ENCODE data around the gene MLLT6.

MLLT6 gene

GRCh38 chr17:38702916-38703741, 1.9 kb upstream of the MLLT6 start:
- no peak for DNase-seq (ENCODE audit: low read depth, low spot score)
- Histone ChIP-seq H3K36me3 (ENCODE audit: insufficient read depth, low read length) (peaks cover 6% of the 10 kb centered on the region; the same call in 1 of the 2 replicates), H3K4me3 (peak overlapping the region; percentile 81)

DNA sequence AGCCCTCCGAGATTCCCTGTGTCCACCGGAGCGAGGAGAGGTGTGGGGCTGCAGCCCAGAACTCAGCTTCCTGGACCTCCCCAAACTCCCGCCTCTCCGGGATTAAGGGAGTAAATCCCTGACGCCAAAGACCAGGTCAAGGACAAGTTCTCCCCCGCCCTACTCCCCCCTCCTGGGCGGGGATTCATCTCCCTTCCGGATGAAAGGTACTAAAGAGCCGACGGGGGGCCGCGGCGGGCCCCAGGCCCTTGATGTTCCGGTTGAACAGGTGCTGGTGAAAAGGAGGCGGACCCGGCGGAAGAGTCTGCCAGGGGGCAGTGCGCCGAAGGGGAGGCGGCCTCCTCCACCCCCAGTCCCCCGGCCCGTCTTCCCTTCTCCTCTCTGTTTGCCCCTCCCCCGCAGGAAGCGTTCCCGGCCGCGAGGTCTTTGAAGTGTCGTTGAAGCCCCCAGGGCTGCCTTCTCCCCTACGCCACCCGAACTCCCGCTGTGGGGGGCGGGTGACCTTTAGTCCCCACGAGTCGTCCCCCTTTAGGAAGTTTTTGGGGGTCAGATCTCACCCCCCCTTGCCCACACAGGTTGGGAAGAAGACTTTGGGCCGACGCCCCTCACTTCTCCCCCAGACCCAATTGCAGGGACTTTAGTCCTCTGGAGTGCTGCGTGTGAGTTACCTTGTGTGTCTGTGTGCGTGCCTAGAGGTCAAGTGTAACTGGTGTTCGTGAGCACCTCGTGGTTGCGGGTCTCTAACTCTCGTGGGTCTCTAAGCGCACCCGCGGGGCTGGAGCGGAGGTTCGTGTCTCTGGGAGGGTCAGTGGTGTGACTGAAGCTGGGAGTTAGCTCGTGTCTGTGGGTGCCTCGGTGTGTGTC, 1.1 kb upstream of the MLLT6 start:
- TF ChIP-seq EZH2 (IDR thresholded peaks at IDR 0.05) = no peak
- TF ChIP-seq POLR2AphosphoS5 (IDR thresholded peaks at IDR 0.05; ENCODE audit: borderline replicate concordance, low read depth, low read length) = peak; percentile 38; the same call in 1 of the 2 replicates
- TF ChIP-seq FOXP2 (optimal IDR thresholded peaks at IDR 0.05; ENCODE audit: control extremely low read depth, extremely low read length, insufficient read depth) = no peak
- H3K9ac ChIP-seq (ENCODE audit: insufficient read length) = peak overlapping the region; percentile 97

More at GRCh38 chr17:38702916-38703741, 1.9 kb upstream of the MLLT6 start:
- TF ChIP-seq EZH2 (IDR thresholded peaks at IDR 0.05) (no peak), FOXP2 (optimal IDR thresholded peaks at IDR 0.05; ENCODE audit: control extremely low read depth, extremely low read length, insufficient read depth) (no peak)
- Histone ChIP-seq H3K27ac (peak overlapping the region; percentile 80), H3K9ac (ENCODE audit: insufficient read length) (peak overlapping the region; percentile 88), H3K9me3 (ENCODE audit: low read depth, low read length) (no peaks in the 10 kb centered on the region)

DNA sequence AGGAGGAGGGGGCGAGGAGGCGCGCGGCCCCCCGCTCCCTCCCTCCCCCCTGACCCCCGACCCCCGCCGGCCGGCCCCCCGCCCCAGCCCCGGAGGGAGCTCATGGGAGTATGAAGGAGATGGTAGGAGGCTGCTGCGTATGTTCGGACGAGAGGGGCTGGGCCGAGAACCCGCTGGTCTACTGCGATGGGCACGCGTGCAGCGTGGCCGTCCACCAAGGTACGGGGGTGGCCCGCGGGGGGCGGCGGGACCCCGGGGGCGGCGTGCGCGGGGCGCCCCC, 390 bp downstream of the MLLT6 start:
- H3K9ac ChIP-seq (ENCODE audit: insufficient read length) = peak overlapping the region; percentile 86

More for the DNA sequence above, 1.1 kb upstream of the MLLT6 start:
- no peak for DNase-seq (ENCODE audit: low read depth, low spot score)
- Histone ChIP-seq H3K36me3 (ENCODE audit: insufficient read depth, low read length) (peaks cover 6% of the 10 kb centered on the region; the same call in 1 of the 2 replicates), H3K4me3 (peak overlapping the region; percentile 96), H3K9me3 (ENCODE audit: low read depth, low read length) (no peaks in the 10 kb centered on the region), H3K27ac (peak overlapping the region; percentile 94)

GRCh38 chr17:38705803-38706504, 881 bp downstream of the MLLT6 start:
- Histone ChIP-seq H3K9ac (ENCODE audit: insufficient read length) (peak overlapping the region; percentile 86), H3K4me3 (peak overlapping the region; percentile 99), H3K9me3 (ENCODE audit: low read depth, low read length) (no peaks in the 10 kb centered on the region), H3K36me3 (ENCODE audit: insufficient read depth, low read length) (peaks cover 6% of the 10 kb centered on the region; the same call in 1 of the 2 replicates), H3K27ac (0 out of 2 replicates have a peak overlapping the region, but pooled peaks have one; percentile 57)
- TF ChIP-seq POLR2AphosphoS5 (IDR thresholded peaks at IDR 0.05; ENCODE audit: borderline replicate concordance, low read depth, low read length) (peak; percentile 30; the same call in 1 of the 2 replicates), EZH2 (IDR thresholded peaks at IDR 0.05) (no peak)
- no peak for DNase-seq (ENCODE audit: low read depth, low spot score)

More for the DNA sequence above, 390 bp downstream of the MLLT6 start:
- Histone ChIP-seq H3K4me3 (peak overlapping the region; percentile 99), H3K9me3 (ENCODE audit: low read depth, low read length) (no peaks in the 10 kb centered on the region), H3K27ac (0 out of 2 replicates have a peak overlapping the region, but pooled peaks have one; percentile 57), H3K36me3 (ENCODE audit: insufficient read depth, low read length) (peaks cover 6% of the 10 kb centered on the region; the same call in 1 of the 2 replicates)
- no peak for DNase-seq (ENCODE audit: low read depth, low spot score)
- TF ChIP-seq POLR2AphosphoS5 (IDR thresholded peaks at IDR 0.05; ENCODE audit: borderline replicate concordance, low read depth, low read length) (no peak), EZH2 (IDR thresholded peaks at IDR 0.05) (no peak), FOXP2 (optimal IDR thresholded peaks at IDR 0.05; ENCODE audit: control extremely low read depth, extremely low read length, insufficient read depth) (no peak)

DNA sequence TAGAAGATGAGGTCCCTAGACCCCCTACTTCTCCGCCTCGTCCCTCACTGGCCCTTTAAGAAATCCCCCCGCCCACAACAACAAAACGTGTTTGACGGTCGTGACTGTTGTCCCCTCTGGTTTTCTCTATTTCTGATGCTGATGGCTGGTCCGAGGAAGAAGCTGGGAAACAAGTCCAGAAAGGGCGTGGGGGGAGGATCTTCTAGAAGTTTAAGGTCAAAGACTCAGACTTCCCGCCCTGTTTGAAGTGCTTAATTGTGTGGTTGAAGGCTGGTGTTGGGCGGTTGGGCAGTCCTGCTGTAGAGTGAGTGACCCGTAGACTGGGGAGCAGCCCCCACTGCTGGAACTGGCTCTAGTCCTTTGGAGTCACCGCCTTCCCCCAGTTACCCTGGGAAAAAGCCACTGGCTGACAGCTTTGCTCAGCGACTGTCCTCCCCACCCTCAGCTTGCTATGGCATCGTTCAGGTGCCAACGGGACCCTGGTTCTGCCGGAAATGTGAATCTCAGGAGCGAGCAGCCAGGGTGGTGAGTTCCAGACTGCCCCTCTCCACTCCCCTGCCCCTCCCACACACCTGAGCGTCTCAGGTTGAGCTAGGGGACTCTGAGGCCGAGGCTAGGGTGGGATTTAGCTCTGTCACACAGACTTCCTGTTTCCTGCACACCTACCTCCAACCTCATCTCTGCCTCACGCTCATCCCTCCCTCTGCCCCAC, 1.6 kb downstream of the MLLT6 start:
- no peaks in the 10 kb centered on the region for H3K9me3 ChIP-seq (ENCODE audit: low read depth, low read length)
- no peak for DNase-seq (ENCODE audit: low read depth, low spot score)
- TF ChIP-seq EZH2 (IDR thresholded peaks at IDR 0.05) (no peak), FOXP2 (optimal IDR thresholded peaks at IDR 0.05; ENCODE audit: control extremely low read depth, extremely low read length, insufficient read depth) (no peak), POLR2AphosphoS5 (IDR thresholded peaks at IDR 0.05; ENCODE audit: borderline replicate concordance, low read depth, low read length) (no peak)
- H3K27ac ChIP-seq = no peak overlapping the region
- peak overlapping the region; percentile 99 for H3K4me3 ChIP-seq
- peaks cover 6% of the 10 kb centered on the region; the same call in 1 of the 2 replicates for H3K36me3 ChIP-seq (ENCODE audit: insufficient read depth, low read length)
- peak overlapping the region; percentile 86 for H3K9ac ChIP-seq (ENCODE audit: insufficient read length)

DNA sequence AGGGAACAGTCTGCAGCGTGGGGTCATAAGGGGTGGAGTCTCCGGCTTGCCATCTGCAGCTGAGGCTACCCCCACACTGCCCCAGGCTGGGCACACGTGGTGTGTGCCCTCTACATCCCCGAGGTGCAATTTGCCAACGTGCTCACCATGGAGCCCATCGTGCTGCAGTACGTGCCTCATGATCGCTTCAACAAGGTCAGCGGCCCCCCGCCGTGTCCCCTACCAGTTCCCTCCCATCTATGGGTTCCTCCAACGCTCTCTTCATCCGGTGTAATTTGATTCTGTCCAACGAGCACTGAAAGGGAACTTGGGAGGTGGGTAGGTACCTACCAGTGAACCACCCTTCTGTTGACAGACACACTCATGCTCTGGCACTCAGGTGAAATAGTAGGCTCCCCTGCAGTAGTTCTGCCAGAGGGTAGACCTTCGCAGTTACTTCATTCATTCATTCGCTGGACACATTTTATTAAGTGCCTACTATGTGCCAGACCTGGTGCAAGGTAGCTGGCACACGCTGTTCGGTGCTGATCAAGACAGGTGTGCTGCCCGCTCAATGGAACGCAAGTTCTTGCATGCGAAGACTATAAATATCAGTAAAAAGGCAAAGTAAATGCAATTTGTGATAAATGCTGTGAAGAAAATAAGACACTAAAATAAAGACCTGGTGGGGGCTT, 2.7 kb downstream of the MLLT6 start:
- Histone ChIP-seq H3K27ac (no peak overlapping the region), H3K36me3 (ENCODE audit: insufficient read depth, low read length) (peaks cover 10% of the 10 kb centered on the region; the same call in 1 of the 2 replicates), H3K4me3 (no peak overlapping the region), H3K9me3 (ENCODE audit: low read depth, low read length) (no peaks in the 10 kb centered on the region), H3K9ac (ENCODE audit: insufficient read length) (no peak overlapping the region)
- TF ChIP-seq FOXP2 (optimal IDR thresholded peaks at IDR 0.05; ENCODE audit: control extremely low read depth, extremely low read length, insufficient read depth) = no peak
- no peak for DNase-seq (ENCODE audit: low read depth, low spot score)

DNA sequence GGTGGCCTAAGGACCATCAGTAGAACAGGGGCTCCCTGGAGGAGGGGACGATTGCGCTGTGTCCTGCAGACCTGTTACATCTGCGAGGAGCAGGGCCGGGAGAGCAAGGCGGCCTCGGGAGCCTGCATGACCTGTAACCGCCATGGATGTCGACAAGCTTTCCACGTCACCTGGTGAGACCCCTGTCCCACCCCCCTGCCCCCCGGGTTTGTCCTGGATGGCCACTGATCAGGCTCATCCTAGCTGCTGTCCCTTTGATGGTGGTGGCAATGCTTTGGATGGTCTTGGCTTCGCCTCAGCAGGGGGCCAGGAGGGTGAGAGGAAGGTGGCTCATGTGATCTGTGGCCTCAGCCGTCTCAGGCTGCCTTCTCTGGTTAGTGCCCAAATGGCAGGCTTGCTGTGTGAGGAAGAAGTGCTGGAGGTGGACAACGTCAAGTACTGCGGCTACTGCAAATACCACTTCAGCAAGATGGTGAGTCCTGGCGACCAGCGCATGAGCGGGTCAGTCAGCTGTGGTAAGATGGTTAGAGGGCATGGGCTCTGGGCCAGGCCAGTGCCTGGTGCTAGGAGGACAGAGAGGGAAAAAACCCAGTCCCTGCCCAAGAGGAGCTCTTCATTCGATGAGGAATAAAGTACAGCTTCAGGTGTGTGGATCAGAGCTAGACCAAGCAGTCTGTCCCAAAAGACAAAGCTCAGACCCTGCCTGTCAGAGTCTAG, 4.2 kb downstream of the MLLT6 start:
- no peak overlapping the region for H3K4me3 ChIP-seq
- H3K9ac ChIP-seq (ENCODE audit: insufficient read length) = no peak overlapping the region
- no peaks in the 10 kb centered on the region for H3K9me3 ChIP-seq (ENCODE audit: low read depth, low read length)
- TF ChIP-seq FOXP2 (optimal IDR thresholded peaks at IDR 0.05; ENCODE audit: control extremely low read depth, extremely low read length, insufficient read depth) = no peak
- no peak for TF ChIP-seq EZH2 (IDR thresholded peaks at IDR 0.05)
- no peak for TF ChIP-seq POLR2AphosphoS5 (IDR thresholded peaks at IDR 0.05; ENCODE audit: borderline replicate concordance, low read depth, low read length)
- no peak overlapping the region for H3K27ac ChIP-seq
- no peak for DNase-seq (ENCODE audit: low read depth, low spot score)
- peaks cover 15% of the 10 kb centered on the region; the same call in 1 of the 2 replicates for H3K36me3 ChIP-seq (ENCODE audit: insufficient read depth, low read length)

Measured in SK-N-MC (cell line).